Measurements from ENCODE around the gene EML1. TPM values are rescaled to one million over a fixed set of nuclear protein-coding genes. Genes with fewer than 3 reads are reported as not detected.

The EML1 gene
- polyA plus RNA-seq, 1 experiment, result 14.2 TPM

GRCh38 chr14:99805757-99806439 is 12.7 kb downstream of the EML1 start:
- no peak for DNase-seq (ENCODE audit: low read depth)
- ChIA-PET POLR2A (no interaction called here), CTCF (interaction anchor here (0.6 to 2.2 kb wide), 6 partner anchors 10 to 311 kb away, joined by 3 to 8 read pairs (median 4); no protein-coding TSS in a partner anchor)
- no peak for TF ChIP-seq CTCF (IDR thresholded peaks at IDR 0.05; ENCODE audit: insufficient read depth, low read depth, low read length)
- Histone ChIP-seq H3K27me3 (ENCODE audit: control insufficient read depth, insufficient read depth, low read length) (0 out of 2 replicates have a peak, but pooled peaks cover 4% of the 10 kb centered on the region), H3K4me3 (ENCODE audit: low read depth, low read length) (no peak overlapping the region), H3K36me3 (ENCODE audit: control insufficient read depth, insufficient read depth, low read length) (no peaks in the 10 kb centered on the region; the same call in 1 of the 2 replicates)

- no peak for TF ChIP-seq CTCF (IDR thresholded peaks at IDR 0.05; ENCODE audit: insufficient read depth, low read depth, low read length)
- ChIA-PET POLR2A (no interaction called here), CTCF (interaction anchor here (0.6 to 2.2 kb wide), 7 partner anchors 10 to 312 kb away, joined by 3 to 8 read pairs (median 3); no protein-coding TSS in a partner anchor)
- no peaks in the 10 kb centered on the region; the same call in 1 of the 2 replicates for H3K36me3 ChIP-seq (ENCODE audit: control insufficient read depth, insufficient read depth, low read length)
- no peak for DNase-seq (ENCODE audit: low read depth)
- H3K27me3 ChIP-seq (ENCODE audit: control insufficient read depth, insufficient read depth, low read length), result 0 out of 2 replicates have a peak, but pooled peaks cover 4% of the 10 kb centered on the region
- H3K4me3 ChIP-seq (ENCODE audit: low read depth, low read length), result no peak overlapping the region
These were observed 13.6 kb downstream of the EML1 start for GRCh38 chr14:99806836-99807235.

- TF ChIP-seq CTCF (IDR thresholded peaks at IDR 0.05; ENCODE audit: insufficient read depth, low read depth, low read length), result no peak
- ChIA-PET POLR2A (no interaction called here), CTCF (interaction anchor here (0.6 to 2.2 kb wide), 7 partner anchors 9 to 92 kb away, joined by 3 to 8 read pairs (median 3); no protein-coding TSS in a partner anchor)
- Histone ChIP-seq H3K4me3 (ENCODE audit: low read depth, low read length) (no peak overlapping the region), H3K36me3 (ENCODE audit: control insufficient read depth, insufficient read depth, low read length) (no peaks in the 10 kb centered on the region; the same call in 1 of the 2 replicates), H3K27me3 (ENCODE audit: control insufficient read depth, insufficient read depth, low read length) (0 out of 2 replicates have a peak, but pooled peaks cover 9% of the 10 kb centered on the region)
- DNase-seq (ENCODE audit: low read depth), result no peak
These were observed 14.4 kb downstream of the EML1 start for GRCh38 chr14:99807413-99808153.

GRCh38 chr14:99808154-99808505 is 14.9 kb downstream of the EML1 start:
- no peak overlapping the region for H3K4me3 ChIP-seq (ENCODE audit: low read depth, low read length)
- H3K36me3 ChIP-seq (ENCODE audit: control insufficient read depth, insufficient read depth, low read length), result no peaks in the 10 kb centered on the region; the same call in 1 of the 2 replicates
- DNase-seq (ENCODE audit: low read depth), result no peak
- ChIA-PET POLR2A (no interaction called here), CTCF (interaction anchor here (0.6 to 2.2 kb wide), 4 partner anchors 13 to 78 kb away, joined by 3 to 8 read pairs (median 4); no protein-coding TSS in a partner anchor)
- TF ChIP-seq CTCF (IDR thresholded peaks at IDR 0.05; ENCODE audit: insufficient read depth, low read depth, low read length), result no peak
- H3K27me3 ChIP-seq (ENCODE audit: control insufficient read depth, insufficient read depth, low read length), result peaks cover 11% of the 10 kb centered on the region; the same call in 1 of the 2 replicates

- ChIA-PET CTCF (interaction anchor here (2.2 to 3.1 kb wide), 2 partner anchors 12 to 13 kb away, joined by 6 to 11 read pairs; no protein-coding TSS in a partner anchor), POLR2A (no interaction called here)
- Histone ChIP-seq H3K4me3 (ENCODE audit: low read depth, low read length) (no peak overlapping the region), H3K36me3 (ENCODE audit: control insufficient read depth, insufficient read depth, low read length) (no peaks in the 10 kb centered on the region; the same call in 1 of the 2 replicates), H3K27me3 (ENCODE audit: control insufficient read depth, insufficient read depth, low read length) (peaks cover 12% of the 10 kb centered on the region; the same call in 1 of the 2 replicates)
- DNase-seq (ENCODE audit: low read depth), result no peak
- no peak for TF ChIP-seq CTCF (IDR thresholded peaks at IDR 0.05; ENCODE audit: insufficient read depth, low read depth, low read length)
These were observed 15.3 kb downstream of the EML1 start for GRCh38 chr14:99808515-99808914.
